ENCODE data around the gene CENPT.

CENPT gene

DNA sequence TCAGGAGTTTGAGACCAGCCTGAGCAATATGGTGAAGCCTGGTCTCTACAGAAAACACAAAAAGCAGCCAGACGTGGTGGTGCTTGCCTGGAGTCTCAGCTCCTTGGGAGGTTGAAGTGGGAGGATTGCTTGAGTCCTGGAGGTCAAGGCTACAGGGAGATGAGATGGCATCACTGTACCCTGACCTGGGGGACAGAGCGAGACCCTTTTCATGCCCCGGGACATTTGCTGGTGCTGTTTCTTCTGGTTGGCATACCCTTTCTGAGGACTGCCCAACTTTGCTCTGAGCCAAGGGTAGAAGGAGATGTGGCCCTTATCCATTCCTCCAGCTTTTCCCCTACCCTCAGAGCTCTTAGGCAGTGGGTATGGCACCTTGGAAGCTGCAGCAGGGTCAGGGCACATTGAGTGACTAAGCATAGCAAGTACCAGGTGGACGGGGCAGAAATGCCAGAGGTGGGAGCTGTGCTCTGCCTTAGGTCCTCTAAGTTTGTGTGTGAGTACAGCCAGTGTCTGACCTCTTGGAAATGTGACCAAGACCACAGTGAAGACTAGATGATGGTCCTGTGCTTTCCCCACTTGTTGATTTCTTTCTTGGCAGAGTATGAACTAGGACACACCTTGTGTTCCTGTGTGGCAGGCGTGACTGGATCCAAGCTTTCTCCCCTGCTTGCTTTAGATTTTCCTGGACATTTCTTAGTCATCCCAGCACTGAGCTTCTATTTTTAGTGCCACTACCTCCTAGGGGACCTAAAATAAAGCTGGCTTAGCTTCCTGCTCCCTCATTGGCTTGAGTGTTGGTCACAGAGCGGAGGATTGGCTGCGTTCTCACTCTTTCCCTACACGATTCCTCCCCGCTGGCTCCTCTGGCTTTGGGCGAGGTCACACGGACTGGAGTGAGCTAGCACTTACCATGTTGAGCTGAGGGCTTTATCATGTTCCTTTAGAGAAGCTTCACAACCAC is 15.4 kb upstream of the CENPT start:
- TF ChIP-seq, protein P1, sequence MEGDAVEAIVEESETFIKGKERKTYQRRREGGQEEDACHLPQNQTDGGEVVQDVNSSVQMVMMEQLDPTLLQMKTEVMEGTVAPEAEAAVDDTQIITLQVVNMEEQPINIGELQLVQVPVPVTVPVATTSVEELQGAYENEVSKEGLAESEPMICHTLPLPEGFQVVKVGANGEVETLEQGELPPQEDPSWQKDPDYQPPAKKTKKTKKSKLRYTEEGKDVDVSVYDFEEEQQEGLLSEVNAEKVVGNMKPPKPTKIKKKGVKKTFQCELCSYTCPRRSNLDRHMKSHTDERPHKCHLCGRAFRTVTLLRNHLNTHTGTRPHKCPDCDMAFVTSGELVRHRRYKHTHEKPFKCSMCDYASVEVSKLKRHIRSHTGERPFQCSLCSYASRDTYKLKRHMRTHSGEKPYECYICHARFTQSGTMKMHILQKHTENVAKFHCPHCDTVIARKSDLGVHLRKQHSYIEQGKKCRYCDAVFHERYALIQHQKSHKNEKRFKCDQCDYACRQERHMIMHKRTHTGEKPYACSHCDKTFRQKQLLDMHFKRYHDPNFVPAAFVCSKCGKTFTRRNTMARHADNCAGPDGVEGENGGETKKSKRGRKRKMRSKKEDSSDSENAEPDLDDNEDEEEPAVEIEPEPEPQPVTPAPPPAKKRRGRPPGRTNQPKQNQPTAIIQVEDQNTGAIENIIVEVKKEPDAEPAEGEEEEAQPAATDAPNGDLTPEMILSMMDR (conservative IDR thresholded peaks at IDR 0.05; ENCODE audit: control insufficient read depth, insufficient read depth, low read depth, low read length) = no peak
- peak; percentile 89 for DNase-seq (ENCODE audit: low read depth)
- H3K4me3 ChIP-seq (ENCODE audit: control insufficient read depth, low read depth, low read length) = no peak overlapping the region

DNA sequence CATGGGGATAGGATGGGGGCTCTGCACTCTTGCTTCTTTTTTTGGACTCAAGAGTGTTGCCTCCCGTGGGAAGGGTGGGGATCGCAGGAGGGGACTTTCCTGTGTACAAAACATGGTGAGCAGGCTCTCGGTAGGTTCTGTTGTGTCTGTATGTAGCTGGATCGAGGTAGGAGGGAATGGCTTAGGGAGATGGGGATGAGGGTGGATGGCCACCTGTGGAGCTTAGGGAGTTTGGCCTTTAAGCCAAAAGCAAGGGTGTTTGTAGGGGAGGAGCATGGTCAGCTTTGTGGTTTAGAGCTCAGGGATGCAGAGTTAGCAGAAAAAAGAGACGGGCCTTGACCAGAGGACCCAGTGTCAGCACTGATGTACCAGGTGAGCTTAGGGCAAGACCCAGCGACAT is 14.4 kb upstream of the CENPT start:
- no peak overlapping the region for H3K4me3 ChIP-seq (ENCODE audit: control insufficient read depth, low read depth, low read length)

DNA sequence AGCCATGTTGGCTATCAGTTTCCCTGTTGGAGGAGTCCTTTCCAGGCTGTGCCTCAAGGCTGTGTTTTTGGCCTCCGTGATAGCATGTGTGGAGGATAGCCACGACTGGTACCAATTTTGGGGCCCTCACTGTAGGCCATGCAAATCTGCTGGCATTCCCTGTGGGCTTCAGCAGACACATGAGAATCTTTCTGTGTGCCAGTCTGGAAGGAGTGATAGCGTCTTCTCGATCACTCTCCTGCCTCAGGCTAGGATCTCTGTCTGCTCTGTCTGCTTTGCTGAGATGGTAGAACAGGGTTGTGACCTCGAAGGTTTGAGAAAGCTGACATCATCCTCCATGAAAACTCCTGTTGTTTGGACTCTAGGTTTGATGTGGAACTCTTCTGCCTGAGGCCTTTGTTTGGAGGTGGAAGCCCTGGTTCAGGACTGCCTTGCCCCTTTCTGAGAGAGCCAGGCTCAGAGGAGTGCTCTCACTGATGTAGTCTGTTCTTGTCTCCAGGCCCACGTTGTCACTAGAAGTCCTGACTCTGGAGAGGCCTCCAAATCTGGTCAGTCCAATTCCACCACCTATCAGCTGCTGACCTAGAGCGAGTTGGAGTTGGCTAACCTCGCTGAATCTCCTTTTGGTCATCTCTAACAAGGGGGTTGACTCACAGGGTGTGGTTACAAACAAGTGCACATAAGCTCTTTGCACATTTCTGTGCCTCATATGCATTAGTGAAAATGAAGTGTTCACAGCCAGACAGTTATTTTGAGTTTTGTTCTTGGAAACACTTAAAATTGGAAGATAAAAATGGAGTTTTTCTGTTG is 13.3 kb upstream of the CENPT start:
- DNase-seq (ENCODE audit: low read depth) = peak; percentile 85
- H3K4me3 ChIP-seq (ENCODE audit: control insufficient read depth, low read depth, low read length) = no peak overlapping the region
- TF ChIP-seq, protein P1 (conservative IDR thresholded peaks at IDR 0.05; ENCODE audit: control insufficient read depth, insufficient read depth, low read depth, low read length) = no peak

More for the DNA sequence above, 14.4 kb upstream of the CENPT start:
- TF ChIP-seq, protein P1 (conservative IDR thresholded peaks at IDR 0.05; ENCODE audit: control insufficient read depth, insufficient read depth, low read depth, low read length) = no peak
- DNase-seq (ENCODE audit: low read depth) = no peak

DNA sequence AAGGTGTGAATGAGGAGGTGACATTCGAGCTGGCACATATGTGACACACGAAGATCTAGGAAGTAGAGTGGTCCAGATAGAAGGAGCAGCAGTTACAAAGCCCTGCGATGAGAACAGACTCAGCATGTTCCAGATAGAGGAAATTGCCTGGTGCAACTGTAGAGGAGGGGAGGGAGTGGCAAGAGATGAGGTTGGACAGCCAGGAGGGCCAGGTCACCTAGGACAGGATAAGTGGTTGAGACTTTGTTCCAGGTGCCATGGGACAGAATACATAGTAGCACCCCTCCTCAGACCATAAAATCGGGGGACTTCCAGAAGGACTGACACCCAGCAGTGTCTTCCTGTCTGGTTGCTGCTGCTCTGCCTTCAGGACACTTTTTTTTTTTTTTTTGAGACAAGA is 11.0 kb upstream of the CENPT start:
- H3K4me3 ChIP-seq (ENCODE audit: control insufficient read depth, low read depth, low read length) = no peak overlapping the region
- TF ChIP-seq, protein P1 (conservative IDR thresholded peaks at IDR 0.05; ENCODE audit: control insufficient read depth, insufficient read depth, low read depth, low read length) = no peak
- DNase-seq (ENCODE audit: low read depth) = no peak

DNA sequence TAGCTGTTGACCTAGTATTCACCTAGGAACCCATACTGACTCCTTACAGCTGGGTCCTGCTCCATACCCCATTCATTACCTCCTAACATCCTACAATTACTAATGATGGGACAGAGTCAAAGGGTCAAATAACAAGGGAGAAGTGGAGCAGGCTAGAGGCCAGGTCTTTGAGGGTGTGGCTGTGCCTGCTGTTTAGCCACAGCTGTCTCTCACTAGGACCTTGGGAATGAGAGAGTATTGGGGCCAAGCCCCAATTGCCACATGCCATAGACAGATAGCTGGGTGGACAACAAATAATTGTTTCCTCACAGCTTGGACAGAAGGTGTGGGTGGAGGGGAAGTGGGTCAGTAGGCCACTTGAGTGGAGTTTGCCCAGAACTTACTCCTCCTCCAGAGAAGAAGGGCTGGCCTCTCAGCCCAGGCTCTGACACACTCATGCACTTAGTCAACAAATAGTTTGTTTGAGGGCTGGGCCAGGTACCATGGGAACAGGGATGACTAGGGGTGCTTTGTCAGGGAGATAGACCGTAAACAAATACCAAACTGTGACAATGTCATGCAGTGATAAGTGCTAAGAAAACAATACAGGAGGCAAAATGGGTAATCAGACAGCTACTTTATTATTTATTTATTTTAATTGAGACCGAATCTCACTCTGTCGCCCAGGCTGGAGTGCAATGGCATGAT is 10.2 kb upstream of the CENPT start:
- DNase-seq (ENCODE audit: low read depth) = peak; percentile 97
- H3K4me3 ChIP-seq (ENCODE audit: control insufficient read depth, low read depth, low read length) = no peak overlapping the region
- TF ChIP-seq, protein P1 (conservative IDR thresholded peaks at IDR 0.05; ENCODE audit: control insufficient read depth, insufficient read depth, low read depth, low read length) = no peak

DNA sequence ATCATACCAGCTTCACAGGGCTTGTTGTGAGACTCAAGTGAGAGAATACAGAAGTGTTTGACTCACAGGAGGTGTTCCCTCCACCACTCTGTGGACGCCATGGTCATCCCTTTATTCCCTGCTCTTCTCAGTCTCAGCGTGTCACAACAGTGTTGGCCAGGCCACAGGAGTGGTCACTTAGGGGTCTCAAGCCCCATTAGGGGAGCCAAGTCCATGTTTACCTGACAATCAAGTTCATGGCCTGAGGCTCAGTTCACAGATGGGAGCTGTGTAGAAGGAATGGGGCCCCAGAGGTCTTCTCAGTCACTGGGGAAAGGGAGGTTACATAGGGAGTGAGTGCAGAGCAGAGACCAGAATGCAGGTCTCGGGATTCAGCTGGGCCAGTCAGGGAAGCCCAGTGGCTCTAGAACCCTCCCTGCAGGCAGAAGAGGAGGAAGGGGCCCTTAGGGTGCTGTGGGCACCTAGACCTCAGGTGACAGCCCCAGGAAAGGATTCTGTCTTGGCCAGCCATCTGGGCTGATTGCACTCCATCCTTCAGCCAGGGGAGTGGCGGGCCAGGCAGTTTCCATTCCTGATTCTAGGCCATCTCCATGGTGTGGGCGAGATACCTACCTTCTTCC is 9.5 kb upstream of the CENPT start:
- DNase-seq (ENCODE audit: low read depth) = no peak
- TF ChIP-seq, protein P1 (conservative IDR thresholded peaks at IDR 0.05; ENCODE audit: control insufficient read depth, insufficient read depth, low read depth, low read length) = no peak
- no peak overlapping the region for H3K4me3 ChIP-seq (ENCODE audit: control insufficient read depth, low read depth, low read length)

All from fibroblast of mammary gland (primary cell).